HTERT RPE-1 (cell line): ENCODE data around the gene FRAT2.

Experiments
- in situ Hi-C: fragments of 300-500 bp; cut with MboI; formaldehyde crosslinking; loops from 4 replicates; pipeline ENCODE4 v1.14.3; 2020; ENCODE audit warnings: low sequenced_read_pairs

FRAT2 gene

DNA sequence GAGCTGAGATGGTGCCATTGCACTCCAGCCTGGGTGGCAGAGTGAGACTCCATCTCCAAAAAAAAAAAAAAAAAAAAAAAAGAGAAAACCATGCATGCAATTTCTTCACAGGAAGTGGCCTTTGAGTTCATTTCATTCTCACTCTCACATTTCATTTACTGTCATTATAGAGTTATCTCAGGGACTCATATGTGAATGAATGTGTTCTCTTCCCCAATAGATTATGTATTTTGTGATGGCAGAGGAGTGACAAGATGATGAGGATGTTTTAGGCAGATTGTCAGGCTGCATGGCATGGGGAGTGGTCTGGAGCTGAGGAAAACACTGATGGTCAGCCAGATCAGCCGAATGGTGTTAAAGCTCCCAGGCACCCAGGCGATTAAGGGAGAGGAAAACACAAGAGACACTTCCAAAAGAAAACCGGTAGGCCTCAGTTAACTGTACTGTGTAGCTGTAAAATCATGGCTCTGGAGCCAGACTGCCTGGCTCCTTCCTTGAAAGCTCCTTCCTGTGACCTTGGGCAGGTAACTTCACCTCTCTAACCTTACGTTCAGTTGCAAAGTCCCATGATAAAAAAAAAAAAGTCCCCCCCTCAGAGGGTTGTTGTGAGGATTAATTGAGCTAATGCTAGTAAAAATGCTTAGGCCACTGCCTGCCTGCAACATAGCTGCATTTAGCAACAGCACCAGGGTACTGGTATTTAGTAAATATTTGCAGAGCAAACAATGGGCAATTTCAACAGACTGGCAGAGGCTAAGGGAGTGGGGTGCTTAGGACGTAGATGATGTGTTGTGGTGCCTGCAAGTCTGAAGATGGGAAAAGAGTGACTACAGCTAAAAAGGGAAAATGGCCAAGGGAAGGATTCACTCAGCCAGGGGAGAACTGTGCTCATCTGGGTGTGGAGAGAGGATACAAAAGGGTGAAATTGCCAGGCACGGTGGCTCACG, 6.9 kb downstream of the FRAT2 start:
- in situ Hi-C loops: no loop called here

DNA sequence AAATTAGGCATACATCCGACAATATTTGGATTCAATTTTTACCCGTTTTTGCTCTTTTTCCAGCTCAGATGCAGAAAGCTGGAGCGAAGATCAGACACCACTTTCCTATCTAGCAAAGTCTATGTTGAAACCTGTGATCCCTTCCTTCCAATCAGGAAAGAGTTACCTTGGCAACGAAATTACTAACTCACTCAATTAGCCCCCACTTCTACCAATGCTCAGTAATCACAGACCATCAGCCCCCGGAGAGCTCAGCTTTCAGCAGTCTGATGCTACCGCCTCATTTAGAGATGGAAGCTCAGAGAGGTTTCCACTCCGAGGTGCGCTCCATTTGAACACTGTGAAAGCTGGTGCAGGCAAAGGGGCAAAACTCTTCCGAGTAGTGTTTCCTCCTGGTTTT, 8.8 kb downstream of the FRAT2 start:
- in situ Hi-C loops: no loop called here

DNA sequence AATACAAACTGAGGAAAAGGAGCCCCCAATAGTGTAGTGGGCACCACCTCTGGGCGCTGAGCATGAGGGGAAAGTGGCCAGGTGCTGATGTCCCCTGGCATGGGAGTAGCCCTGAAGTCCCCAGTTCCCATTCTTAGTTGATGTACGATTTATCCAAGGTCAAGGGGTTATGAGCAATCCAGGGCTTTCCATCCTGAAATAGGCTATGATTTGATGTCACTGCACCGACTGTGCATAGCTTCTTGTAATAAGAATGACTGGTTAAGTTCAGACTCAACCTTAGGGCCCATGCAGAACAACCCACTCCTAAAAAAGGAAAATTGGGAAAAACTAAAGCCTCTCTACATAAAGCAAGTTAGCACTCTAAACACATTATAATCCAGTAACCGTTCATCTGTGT, 11.0 kb downstream of the FRAT2 start:
- in situ Hi-C loops: no loop called here

GRCh38 chr10:97321804-97322190, 12.7 kb downstream of the FRAT2 start:
- in situ Hi-C loops: no loop called here

DNA sequence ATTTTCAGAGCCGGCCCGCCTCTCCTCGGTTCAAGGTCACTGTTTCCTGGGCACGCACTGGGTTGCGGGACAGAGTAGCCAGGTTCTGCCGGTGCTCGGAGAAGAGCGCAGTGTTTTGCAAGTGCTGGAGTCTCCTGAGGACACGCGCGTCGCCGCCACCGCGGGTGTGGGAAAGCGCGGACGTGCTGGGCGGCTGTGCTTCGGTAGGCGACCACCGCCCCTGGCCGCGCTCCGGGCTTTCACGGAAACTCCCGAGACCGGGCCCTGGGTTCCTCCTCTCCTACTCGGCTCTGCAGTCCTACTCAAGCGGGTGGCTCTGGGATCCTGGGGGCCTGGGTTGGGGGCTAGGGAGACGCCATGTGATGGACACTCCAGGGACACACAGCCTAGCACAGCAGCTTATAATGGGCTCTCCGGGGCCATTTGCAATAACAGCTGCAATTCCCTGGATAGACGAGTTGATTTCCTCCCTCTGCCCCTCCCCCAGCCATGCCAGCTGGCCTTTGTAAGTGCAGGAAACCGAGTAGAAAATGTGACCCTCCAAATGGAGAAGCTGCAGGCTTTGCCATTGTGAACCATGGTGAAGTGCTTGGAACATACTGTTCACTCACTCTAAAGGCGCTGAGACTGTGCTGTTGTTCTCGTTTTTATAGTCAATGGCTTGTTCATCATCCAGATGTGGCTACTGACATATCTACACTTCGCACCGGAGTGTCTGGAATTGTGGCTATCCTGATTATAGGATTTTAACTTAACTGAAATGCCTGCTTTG, 13.3 kb downstream of the FRAT2 start:
- in situ Hi-C loops: no loop called here

GRCh38 chr10:97320480-97321031, 14.0 kb downstream of the FRAT2 start:
- in situ Hi-C loops: no loop called here

DNA sequence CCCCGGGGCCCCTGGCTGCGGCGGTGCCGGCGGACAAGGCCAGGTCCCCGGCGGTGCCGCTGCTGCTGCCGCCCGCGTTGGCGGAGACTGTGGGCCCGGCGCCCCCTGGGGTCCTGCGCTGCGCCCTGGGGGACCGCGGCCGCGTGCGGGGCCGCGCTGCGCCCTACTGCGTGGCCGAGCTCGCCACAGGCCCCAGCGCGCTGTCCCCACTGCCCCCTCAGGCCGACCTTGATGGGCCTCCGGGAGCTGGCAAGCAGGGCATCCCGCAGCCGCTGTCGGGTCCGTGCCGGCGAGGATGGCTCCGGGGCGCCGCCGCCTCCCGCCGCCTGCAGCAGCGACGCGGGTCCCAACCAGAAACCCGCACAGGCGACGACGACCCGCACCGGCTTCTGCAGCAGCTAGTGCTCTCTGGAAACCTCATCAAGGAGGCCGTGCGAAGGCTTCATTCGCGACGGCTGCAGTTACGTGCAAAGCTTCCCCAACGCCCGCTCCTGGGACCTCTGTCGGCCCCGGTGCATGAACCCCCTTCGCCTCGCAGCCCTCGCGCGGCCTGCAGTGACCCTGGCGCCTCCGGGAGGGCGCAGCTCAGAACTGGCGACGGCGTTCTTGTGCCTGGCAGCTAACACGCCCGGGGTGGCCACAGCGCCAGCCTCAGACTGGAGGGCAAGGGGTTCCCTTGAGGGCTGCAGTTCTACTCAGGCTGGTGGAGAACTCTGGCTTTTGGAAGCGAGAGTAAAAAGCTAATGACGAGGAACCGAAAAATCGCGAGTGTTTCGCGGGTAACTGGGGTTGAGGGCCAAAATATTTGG, 14.7 kb downstream of the FRAT2 start:
- in situ Hi-C loops: no loop called here

DNA sequence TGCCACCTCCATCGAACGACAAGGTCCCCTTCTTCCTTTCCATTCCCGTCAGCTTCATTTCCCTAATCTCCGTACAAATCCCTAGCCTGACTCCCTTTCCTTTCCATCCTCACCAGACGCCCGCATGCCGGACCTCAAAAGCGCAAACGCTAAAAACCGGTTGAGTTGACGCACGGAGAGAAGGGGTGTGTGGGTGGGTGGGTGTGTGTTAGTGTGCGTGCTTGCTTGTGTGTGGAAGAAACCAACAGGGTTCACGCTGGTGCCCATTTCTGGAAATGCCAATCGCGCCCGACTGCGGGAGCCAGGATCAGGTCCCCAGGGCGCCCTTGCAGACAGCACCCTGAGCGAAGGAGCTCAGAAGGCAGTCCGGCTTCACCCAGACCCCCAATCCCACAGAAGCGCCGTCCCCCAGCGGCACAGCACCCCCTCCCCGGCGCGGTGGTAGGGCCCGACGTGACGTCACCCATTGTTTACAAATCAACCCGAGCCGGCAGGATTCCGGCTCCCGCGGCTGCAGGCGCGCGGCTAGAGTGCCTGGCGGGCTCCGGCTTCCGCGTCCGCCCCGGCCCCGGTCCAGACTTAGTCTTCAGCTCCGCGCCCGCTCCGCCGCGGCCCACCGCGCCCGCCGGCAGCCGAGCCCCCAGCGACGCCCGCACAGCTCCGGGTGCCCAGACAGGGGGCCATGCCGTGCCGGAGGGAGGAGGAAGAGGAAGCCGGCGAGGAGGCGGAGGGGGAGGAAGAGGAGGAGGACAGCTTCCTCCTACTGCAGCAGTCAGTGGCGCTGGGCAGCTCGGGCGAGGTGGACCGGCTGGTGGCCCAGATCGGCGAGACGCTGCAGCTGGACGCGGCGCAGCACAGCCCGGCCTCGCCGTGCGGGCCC, 15.5 kb downstream of the FRAT2 start, which contains the start of gene FRAT1:
Gene FRAT1 (plus strand): TSS at position 500 of the 880 bp plus-strand sequence. CDS start 183 bp downstream, at position 683.
- in situ Hi-C loops: no loop called here

DNA sequence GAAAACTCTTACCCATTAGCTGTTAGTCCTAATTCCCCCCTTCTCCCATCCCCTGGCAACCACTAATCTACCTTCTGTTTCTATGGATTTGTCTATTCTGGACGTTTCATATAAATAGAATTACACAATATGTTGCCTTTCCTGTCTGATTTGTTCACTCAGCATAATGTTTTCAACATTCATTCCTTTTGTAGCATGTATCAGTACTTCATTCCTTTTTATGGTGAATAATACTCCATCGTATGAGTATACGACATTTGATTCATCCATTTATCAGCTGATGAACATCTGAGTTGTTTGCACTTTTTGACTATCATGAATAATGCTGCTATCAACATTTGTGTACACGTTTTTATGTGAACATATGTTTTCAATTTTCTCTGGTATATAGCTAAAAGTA, 19.9 kb downstream of the FRAT2 start:
- in situ Hi-C loops: no loop called here

- in situ Hi-C loops: no loop called here
Observed at GRCh38 chr10:97312897-97313296, 21.6 kb downstream of the FRAT2 start.

DNA sequence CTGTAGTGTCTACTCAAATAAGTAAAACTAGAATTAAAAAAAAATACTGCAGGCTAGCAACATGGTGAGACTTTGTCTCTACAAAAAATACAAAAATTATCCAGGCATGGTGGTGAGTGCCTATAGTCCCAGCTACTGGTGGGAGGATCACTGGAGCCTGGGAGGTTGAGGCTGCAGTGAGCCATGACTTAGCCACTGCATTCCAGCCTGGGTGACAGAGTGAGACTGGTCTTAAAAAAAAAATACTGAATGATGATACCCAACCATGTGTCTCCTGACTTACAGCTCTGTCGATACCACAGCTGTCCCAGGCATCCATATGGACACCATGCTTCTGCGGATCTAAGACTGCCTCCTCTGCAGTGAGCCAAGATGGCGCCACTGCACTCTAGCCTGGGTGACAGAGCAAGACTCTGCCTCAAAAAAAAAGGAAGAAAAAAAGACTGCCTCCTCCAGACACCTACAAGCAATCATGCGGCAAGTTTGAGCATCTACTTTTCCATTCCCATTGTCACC, 23.4 kb downstream of the FRAT2 start:
- in situ Hi-C loops: no loop called here

DNA sequence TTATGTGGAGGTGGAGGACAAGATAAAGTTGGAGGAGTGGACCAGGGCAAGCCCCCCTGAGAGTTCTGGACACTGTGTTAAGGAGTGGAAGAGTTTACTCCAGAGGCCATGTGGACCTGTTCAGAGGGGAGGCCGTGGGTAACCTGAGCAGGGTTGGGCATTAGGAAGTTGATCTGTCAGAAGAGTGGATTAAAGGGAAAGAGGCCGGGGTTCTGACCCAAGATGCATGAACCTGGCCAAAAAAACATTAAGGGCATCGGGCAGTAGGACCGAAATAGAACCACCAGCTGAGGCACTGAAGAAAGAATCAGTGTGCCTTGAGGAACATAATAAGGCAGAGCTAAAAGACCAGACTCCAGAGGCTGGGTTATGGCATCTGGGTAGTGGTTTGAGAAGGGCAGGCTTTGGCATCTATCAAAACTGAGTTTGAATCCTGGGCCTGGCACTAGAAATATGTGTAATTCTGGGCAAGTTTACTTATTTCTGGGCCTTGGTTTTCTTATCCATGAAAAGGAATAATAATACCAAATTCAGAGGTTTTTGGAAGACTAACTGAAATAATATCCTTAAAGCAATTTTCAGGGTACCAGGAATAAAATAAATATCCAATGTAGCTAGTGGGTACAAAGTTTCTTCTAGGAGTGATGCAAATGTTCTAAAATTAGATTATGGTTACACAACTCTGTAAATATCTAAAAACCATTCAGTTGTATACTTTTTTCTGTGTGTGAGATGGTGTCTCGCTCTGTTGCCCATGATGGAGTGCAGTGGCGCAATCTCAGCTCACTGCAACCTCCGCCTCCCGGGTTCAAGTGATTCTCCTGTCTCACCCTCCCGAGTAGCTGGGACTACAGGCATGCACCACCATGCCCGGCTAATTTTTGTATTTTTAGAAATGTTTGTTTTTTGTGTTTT, 26.4 kb downstream of the FRAT2 start:
- in situ Hi-C loops: no loop called here

DNA sequence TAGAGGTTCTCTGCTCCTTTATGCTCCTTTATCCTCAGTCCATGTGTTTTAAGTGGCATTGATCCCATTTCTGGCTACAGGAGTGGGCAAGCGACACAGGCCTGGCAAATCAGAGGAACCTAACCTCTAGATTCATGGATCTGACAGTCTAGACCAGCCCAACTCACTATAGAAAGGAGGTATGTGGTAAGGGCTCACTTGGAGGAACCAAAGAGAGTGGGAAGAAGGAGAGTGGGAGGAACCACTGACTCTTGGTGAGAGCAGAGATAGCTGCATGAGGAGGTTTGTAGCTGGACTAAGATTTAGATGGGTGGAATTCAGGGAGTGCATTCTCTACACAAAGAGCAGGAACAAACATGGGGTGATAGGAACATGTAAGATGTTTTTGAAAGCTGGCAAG, 27.1 kb downstream of the FRAT2 start:
- in situ Hi-C loops: no loop called here

- in situ Hi-C loops: no loop called here
Observed at GRCh38 chr10:97302088-97302791, 32.3 kb downstream of the FRAT2 start.

GRCh38 chr10:97300980-97301379, 33.5 kb downstream of the FRAT2 start:
- in situ Hi-C loops: no loop called here

DNA sequence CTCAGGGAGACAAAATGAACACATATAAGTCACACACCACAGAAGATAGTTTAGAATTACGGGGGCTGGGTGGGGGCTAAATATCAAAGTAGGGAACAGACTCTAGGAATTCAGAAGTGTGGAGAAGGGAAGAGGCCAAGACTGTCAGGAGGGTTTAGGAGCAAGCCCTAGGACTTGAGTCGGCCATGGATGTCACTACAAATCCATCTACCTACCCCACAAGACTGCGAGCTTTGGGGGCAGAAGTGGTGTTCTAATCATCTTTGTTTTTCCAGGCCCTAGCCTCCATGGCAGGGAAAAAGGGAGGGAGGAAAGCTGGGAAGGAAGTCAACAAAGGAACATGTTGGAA, 36.3 kb downstream of the FRAT2 start:
- in situ Hi-C loops: no loop called here

DNA sequence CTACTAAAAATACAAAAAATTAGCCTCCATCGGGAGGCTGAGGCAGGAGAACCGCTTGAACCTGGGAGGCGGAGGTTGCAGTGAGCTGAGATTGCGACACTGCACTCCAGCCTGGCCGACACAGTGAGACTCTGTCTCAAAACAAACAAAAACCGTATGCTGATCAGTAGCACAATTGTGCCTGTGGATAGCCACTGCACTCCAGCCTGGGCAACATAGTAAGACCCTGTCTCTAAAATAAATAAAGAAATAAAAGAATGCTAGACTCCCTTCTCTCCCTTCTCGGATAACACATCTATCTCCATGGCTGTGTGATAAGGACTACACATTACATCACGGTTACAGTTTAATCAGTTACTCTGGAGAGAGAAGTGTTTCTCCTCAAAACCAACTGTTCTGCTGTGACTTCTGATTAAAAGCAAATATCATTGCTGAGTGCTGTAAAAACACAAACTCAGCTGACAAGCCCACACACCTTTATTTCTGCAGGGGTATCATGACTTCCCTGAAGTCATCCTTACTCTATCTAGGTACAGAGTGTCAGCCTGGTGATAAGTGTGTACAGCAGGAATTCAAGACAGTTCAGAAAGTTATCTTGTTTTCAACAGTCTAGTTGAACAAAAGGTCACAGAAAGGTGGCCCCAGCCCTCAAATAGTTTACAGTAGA, 36.8 kb downstream of the FRAT2 start:
- in situ Hi-C loops: no loop called here

- in situ Hi-C loops: no loop called here
Observed at GRCh38 chr10:97292862-97293198, 41.7 kb downstream of the FRAT2 start.
